A549 treated with AZD2906 at 1 μM for 4 hours (cell line): ENCODE results near the gene NFU1. TPM values are rescaled to one million over a fixed set of nuclear protein-coding genes. Genes with fewer than 3 reads are reported as not detected.

Source experiments
- total RNA-seq: library from RNA; stranded (reverse); fragments of 200-300 nt; extraction: Qiagen RNA extraction; gene quantifications from 5 replicates; pipeline ENCODE4 v1.2.3, GENCODE V29; 2022

NFU1 gene
- total RNA-seq, result 35.8 to 48.7 TPM (median 45.8 TPM) in 5 replicates

GRCh38 chr2:69436938-69437750 is at the start of gene NFU1:
TSS of gene NFU1 (minus strand) at chr2:69437435. CDS start at chr2:69437422, 13 bp downstream.

GRCh38 chr2:69386789-69387734 is 50.2 kb downstream of the NFU1 start, which contains the start of gene GFPT1:
TSS of gene GFPT1 (minus strand) at chr2:69387227. CDS start at chr2:69387071, 156 bp downstream.

Other genes starting within 250 kb of the NFU1 start
- gene GFPT1, start 50.2 kb downstream of the NFU1 start, total RNA-seq, result 17.5 to 24.1 TPM (median 22.0 TPM) in 5 replicates
- gene AAK1, start 206.3 kb upstream of the NFU1 start, total RNA-seq, result 10.6 to 14.9 TPM (median 12.7 TPM) in 5 replicates